Uterus (tissue), 2 donors: Measurements from ENCODE around the gene TNS4.

Source experiments
- CTCF ChIP-seq, 4 experiments: fragments of 200-600 bp in 2 of 4; fragments of 450-650 bp in 2 of 4; sonication (generic) in 2 of 4; IDR thresholded peaks; one replicate each; pipeline ENCODE4 v1.5.1; 2016 to 2019; ENCODE audit warnings: antibody characterized with exemption in 4 of 4, mild to moderate bottlenecking in 2 of 4, moderate library complexity in 1 of 4
- POLR2A ChIP-seq, 2 donors: fragments of 450-650 bp; IDR thresholded peaks; one replicate each; pipeline ENCODE4 v1.6.1; 2016; ENCODE audit warnings: antibody characterized with exemption in 2 of 2, mild to moderate bottlenecking in 1 of 2, moderate library complexity in 1 of 2

DNA sequence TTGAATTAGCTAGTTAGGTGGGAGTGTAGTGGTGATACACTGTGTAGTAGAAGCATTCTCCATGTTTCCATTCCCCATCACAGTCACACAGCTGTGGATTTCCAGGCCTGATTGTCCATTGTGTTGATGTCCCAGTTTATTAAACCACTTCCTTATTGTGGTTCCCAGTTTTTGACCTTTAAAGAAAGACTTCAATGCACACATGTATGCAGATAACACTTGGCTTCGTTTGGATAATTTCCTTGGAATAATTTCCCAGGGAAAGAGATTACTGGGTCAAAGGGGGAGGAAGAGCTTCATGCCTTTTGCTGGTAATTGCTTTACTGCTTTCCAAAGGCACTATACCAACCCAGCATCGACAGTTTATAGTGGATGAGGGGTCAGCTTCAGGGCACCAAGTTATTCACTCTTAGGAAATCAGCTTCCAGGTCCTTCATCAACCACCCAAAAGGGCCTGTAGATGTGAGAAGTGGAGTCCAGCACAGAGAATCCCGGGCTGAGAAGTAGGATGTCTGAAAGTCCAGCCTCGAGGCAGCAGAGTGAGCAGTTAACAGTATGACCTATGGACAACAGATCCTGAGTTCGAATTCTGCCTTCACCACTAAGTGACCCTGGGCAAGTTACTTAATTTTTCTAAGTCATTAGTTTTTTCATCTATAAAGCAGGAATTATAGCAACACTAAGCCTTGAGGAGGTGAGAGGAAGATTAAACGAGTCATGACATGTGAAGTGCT, 31.3 kb upstream of the TNS4 start:
- TF ChIP-seq CTCF (IDR thresholded peaks at IDR 0.05) (no peak), POLR2A (IDR thresholded peaks at IDR 0.05) (no peak)
